Measurements from ENCODE around the gene CNTROB.

CNTROB gene

DNA sequence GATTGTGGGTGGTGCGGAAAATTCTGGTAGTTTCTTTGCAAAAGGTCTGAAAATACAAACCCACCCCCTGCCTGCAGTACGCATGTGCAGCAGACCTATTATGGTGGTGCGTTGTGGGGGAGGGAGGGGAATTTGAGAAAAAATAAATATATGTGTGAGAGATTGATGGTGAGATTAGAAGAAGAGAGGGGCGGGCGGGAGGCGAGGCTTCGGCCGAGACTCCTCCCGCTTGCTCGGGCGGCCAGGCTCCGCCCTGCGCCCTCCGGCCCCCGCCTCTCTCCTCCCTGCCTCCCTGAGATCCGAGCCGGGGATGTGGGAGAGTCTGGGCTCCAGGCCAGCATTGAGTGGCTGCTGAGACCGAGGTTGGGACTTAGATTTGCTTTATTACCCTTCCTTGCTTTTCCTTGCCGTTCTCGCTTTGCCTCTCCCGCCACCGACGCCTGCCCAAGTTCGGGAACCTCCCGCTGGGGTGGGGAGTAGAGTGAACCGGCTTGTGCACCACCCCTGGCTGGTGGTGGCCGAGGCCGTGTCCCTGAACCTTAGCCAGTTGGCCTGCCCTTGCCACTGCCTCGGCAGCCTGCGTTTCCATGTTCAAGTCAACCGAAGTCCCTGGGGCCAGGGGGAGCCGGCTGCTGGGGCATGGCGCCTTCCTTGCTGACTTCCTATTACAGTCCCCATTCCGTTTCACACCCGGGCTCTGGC, 44.4 kb upstream of the CNTROB start (continued):
- TF ChIP-seq, protein P1, sequence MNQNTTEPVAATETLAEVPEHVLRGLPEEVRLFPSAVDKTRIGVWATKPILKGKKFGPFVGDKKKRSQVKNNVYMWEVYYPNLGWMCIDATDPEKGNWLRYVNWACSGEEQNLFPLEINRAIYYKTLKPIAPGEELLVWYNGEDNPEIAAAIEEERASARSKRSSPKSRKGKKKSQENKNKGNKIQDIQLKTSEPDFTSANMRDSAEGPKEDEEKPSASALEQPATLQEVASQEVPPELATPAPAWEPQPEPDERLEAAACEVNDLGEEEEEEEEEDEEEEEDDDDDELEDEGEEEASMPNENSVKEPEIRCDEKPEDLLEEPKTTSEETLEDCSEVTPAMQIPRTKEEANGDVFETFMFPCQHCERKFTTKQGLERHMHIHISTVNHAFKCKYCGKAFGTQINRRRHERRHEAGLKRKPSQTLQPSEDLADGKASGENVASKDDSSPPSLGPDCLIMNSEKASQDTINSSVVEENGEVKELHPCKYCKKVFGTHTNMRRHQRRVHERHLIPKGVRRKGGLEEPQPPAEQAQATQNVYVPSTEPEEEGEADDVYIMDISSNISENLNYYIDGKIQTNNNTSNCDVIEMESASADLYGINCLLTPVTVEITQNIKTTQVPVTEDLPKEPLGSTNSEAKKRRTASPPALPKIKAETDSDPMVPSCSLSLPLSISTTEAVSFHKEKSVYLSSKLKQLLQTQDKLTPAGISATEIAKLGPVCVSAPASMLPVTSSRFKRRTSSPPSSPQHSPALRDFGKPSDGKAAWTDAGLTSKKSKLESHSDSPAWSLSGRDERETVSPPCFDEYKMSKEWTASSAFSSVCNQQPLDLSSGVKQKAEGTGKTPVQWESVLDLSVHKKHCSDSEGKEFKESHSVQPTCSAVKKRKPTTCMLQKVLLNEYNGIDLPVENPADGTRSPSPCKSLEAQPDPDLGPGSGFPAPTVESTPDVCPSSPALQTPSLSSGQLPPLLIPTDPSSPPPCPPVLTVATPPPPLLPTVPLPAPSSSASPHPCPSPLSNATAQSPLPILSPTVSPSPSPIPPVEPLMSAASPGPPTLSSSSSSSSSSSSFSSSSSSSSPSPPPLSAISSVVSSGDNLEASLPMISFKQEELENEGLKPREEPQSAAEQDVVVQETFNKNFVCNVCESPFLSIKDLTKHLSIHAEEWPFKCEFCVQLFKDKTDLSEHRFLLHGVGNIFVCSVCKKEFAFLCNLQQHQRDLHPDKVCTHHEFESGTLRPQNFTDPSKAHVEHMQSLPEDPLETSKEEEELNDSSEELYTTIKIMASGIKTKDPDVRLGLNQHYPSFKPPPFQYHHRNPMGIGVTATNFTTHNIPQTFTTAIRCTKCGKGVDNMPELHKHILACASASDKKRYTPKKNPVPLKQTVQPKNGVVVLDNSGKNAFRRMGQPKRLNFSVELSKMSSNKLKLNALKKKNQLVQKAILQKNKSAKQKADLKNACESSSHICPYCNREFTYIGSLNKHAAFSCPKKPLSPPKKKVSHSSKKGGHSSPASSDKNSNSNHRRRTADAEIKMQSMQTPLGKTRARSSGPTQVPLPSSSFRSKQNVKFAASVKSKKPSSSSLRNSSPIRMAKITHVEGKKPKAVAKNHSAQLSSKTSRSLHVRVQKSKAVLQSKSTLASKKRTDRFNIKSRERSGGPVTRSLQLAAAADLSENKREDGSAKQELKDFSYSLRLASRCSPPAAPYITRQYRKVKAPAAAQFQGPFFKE (tag by site-specific recombination; IDR thresholded peaks at IDR 0.05; ENCODE audit: borderline replicate concordance), result no peak
- TF ChIP-seq IKZF3 (tag by site-specific recombination; IDR thresholded peaks at IDR 0.05) (peak; percentile 99), ZNF768 (tag by site-specific recombination; IDR thresholded peaks at IDR 0.05) (no peak), HOXC10 (CRISPR knock-in tag; IDR thresholded peaks at IDR 0.05) (no peak), SCRT2 (tag by site-specific recombination; IDR thresholded peaks at IDR 0.05) (no peak), ZNF146 (tag by site-specific recombination; IDR thresholded peaks at IDR 0.05) (no peak), ZIC2 (tag by site-specific recombination; IDR thresholded peaks at IDR 0.05) (peak; percentile 68), ZNF114 (tag by site-specific recombination; IDR thresholded peaks at IDR 0.05) (no peak), ZNF292 (tag by site-specific recombination; IDR thresholded peaks at IDR 0.05; ENCODE audit: borderline replicate concordance, low read depth) (no peak), FEZF1 (tag by site-specific recombination; IDR thresholded peaks at IDR 0.05) (no peak), ZBTB17 (tag by site-specific recombination; IDR thresholded peaks at IDR 0.05) (peak; percentile 91), YY1 (tag by site-specific recombination; IDR thresholded peaks at IDR 0.05) (peak; percentile 63; the same call in 1 of the 2 replicates), ZFP37 (tag by site-specific recombination; IDR thresholded peaks at IDR 0.05) (0 out of 2 replicates have a peak, but pooled peaks have one; percentile 47), ZSCAN30 (tag by site-specific recombination; IDR thresholded peaks at IDR 0.05) (peak; percentile 90), ZNF654 (tag by site-specific recombination; IDR thresholded peaks at IDR 0.05; ENCODE audit: low read depth) (no peak)
- TF ChIP-seq, protein P2, sequence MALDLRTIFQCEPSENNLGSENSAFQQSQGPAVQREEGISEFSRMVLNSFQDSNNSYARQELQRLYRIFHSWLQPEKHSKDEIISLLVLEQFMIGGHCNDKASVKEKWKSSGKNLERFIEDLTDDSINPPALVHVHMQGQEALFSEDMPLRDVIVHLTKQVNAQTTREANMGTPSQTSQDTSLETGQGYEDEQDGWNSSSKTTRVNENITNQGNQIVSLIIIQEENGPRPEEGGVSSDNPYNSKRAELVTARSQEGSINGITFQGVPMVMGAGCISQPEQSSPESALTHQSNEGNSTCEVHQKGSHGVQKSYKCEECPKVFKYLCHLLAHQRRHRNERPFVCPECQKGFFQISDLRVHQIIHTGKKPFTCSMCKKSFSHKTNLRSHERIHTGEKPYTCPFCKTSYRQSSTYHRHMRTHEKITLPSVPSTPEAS (tag by site-specific recombination; IDR thresholded peaks at IDR 0.05), result peak; percentile 85
- TF ChIP-seq, protein P3, sequence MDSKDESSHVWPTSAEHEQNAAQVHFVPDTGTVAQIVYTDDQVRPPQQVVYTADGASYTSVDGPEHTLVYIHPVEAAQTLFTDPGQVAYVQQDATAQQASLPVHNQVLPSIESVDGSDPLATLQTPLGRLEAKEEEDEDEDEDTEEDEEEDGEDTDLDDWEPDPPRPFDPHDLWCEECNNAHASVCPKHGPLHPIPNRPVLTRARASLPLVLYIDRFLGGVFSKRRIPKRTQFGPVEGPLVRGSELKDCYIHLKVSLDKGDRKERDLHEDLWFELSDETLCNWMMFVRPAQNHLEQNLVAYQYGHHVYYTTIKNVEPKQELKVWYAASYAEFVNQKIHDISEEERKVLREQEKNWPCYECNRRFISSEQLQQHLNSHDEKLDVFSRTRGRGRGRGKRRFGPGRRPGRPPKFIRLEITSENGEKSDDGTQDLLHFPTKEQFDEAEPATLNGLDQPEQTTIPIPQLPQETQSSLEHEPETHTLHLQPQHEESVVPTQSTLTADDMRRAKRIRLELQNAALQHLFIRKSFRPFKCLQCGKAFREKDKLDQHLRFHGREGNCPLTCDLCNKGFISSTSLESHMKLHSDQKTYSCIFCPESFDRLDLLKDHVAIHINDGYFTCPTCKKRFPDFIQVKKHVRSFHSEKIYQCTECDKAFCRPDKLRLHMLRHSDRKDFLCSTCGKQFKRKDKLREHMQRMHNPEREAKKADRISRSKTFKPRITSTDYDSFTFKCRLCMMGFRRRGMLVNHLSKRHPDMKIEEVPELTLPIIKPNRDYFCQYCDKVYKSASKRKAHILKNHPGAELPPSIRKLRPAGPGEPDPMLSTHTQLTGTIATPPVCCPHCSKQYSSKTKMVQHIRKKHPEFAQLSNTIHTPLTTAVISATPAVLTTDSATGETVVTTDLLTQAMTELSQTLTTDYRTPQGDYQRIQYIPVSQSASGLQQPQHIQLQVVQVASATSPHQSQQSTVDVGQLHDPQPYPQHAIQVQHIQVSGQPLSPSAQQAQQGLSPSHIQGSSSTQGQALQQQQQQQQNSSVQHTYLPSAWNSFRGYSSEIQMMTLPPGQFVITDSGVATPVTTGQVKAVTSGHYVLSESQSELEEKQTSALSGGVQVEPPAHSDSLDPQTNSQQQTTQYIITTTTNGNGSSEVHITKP (tag by site-specific recombination; IDR thresholded peaks at IDR 0.05), result peak; percentile 96
- TF ChIP-seq, protein P4, sequence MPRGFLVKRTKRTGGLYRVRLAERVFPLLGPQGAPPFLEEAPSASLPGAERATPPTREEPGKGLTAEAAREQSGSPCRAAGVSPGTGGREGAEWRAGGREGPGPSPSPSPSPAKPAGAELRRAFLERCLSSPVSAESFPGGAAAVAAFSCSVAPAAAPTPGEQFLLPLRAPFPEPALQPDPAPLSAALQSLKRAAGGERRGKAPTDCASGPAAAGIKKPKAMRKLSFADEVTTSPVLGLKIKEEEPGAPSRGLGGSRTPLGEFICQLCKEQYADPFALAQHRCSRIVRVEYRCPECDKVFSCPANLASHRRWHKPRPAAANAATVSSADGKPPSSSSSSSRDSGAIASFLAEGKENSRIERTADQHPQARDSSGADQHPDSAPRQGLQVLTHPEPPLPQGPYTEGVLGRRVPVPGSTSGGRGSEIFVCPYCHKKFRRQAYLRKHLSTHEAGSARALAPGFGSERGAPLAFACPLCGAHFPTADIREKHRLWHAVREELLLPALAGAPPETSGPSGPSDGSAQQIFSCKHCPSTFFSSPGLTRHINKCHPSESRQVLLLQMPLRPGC (tag by site-specific recombination; IDR thresholded peaks at IDR 0.05), result no peak
- TF ChIP-seq, protein P5, sequence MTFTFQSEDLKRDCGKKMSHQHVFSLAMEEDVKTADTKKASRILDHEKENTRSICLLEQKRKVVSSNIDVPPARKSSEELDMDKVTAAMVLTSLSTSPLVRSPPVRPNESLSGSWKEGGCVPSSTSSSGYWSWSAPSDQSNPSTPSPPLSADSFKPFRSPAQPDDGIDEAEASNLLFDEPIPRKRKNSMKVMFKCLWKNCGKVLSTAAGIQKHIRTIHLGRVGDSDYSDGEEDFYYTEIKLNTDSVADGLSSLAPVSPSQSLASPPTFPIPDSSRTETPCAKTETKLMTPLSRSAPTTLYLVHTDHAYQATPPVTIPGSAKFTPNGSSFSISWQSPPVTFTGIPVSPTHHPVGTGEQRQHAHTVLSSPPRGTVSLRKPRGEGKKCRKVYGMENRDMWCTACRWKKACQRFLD (tag by site-specific recombination; IDR thresholded peaks at IDR 0.05), result no peak
- TF ChIP-seq, protein P6, sequence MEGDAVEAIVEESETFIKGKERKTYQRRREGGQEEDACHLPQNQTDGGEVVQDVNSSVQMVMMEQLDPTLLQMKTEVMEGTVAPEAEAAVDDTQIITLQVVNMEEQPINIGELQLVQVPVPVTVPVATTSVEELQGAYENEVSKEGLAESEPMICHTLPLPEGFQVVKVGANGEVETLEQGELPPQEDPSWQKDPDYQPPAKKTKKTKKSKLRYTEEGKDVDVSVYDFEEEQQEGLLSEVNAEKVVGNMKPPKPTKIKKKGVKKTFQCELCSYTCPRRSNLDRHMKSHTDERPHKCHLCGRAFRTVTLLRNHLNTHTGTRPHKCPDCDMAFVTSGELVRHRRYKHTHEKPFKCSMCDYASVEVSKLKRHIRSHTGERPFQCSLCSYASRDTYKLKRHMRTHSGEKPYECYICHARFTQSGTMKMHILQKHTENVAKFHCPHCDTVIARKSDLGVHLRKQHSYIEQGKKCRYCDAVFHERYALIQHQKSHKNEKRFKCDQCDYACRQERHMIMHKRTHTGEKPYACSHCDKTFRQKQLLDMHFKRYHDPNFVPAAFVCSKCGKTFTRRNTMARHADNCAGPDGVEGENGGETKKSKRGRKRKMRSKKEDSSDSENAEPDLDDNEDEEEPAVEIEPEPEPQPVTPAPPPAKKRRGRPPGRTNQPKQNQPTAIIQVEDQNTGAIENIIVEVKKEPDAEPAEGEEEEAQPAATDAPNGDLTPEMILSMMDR (tag by site-specific recombination; IDR thresholded peaks at IDR 0.05), result no peak
- TF ChIP-seq, protein P7, sequence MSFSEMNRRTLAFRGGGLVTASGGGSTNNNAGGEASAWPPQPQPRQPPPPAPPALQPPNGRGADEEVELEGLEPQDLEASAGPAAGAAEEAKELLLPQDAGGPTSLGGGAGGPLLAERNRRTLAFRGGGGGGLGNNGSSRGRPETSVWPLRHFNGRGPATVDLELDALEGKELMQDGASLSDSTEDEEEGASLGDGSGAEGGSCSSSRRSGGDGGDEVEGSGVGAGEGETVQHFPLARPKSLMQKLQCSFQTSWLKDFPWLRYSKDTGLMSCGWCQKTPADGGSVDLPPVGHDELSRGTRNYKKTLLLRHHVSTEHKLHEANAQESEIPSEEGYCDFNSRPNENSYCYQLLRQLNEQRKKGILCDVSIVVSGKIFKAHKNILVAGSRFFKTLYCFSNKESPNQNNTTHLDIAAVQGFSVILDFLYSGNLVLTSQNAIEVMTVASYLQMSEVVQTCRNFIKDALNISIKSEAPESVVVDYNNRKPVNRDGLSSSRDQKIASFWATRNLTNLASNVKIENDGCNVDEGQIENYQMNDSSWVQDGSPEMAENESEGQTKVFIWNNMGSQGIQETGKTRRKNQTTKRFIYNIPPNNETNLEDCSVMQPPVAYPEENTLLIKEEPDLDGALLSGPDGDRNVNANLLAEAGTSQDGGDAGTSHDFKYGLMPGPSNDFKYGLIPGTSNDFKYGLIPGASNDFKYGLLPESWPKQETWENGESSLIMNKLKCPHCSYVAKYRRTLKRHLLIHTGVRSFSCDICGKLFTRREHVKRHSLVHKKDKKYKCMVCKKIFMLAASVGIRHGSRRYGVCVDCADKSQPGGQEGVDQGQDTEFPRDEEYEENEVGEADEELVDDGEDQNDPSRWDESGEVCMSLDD (tag by site-specific recombination; IDR thresholded peaks at IDR 0.05), result peak; percentile 58; the same call in 1 of the 2 replicates

All from HEK293 (cell line).